ENCODE measurements around the gene MORN5.

GRCh38 chr9:122186301-122186700 lies 26.6 kb downstream of the MORN5 start:
- TF ChIP-seq TCF12 (IDR thresholded peaks at IDR 0.05; ENCODE audit: low read depth, low read length) (no peak), CTCF (IDR thresholded peaks at IDR 0.05 in 2 of 3, conservative IDR thresholded peaks at IDR 0.05 in 1 of 3; ENCODE audit: control insufficient read depth in 2 of 3, extremely low read depth in 1 of 3, insufficient read depth in 1 of 3, low read depth in 3 of 3, low read length in 3 of 3) (no peak), SUZ12 (IDR thresholded peaks at IDR 0.05; ENCODE audit: unreplicated experiment) (no peak), EP300 (IDR thresholded peaks at IDR 0.05; ENCODE audit: borderline replicate concordance in 1 of 2, control insufficient read depth in 1 of 2, low read depth in 2 of 2, low read length in 2 of 2) (no peak), TAF1 (IDR thresholded peaks at IDR 0.05; ENCODE audit: borderline replicate concordance, low read depth, low read length) (no peak), ATF3 (IDR thresholded peaks at IDR 0.05; ENCODE audit: borderline replicate concordance, extremely low read depth, low read depth, low read length) (no peak), BCLAF1 (IDR thresholded peaks at IDR 0.05) (no peak), FOXK2 (IDR thresholded peaks at IDR 0.05) (no peak)

All from GM12878 (cell line).